ENCODE results near the gene FREY1. TPM values are rescaled to one million over a fixed set of nuclear protein-coding genes. Genes with fewer than 3 reads are reported as not detected.

FREY1 gene
- total and polyA plus RNA-seq, 2 donors (not counting 1 experiment from before 2014, with no cell fraction given), result 0.82 to 6.6 TPM

- TF ChIP-seq CTCF (IDR thresholded peaks at IDR 0.05) (no peak), EZH2 (IDR thresholded peaks at IDR 0.05; ENCODE audit: borderline replicate concordance, insufficient read depth, low read depth, low read length, poor library complexity, severe bottlenecking) (no peak)
- Histone ChIP-seq H3K4me3 (ENCODE audit: control extremely low read depth in 1 of 5, extremely low read depth in 1 of 5, insufficient read depth in 1 of 5, low read depth in 2 of 5, low read length in 4 of 5) (no peak overlapping the region), H3K9me3 (ENCODE audit: control extremely low read depth in 1 of 3, control insufficient read depth in 2 of 3, insufficient read depth in 1 of 3, low read length in 2 of 3) (no peaks in the 10 kb centered on the region), H2AFZ (ENCODE audit: insufficient read depth, low read depth, low read length, poor library complexity, severe bottlenecking) (no peak overlapping the region), H3K4me2 (replicated peaks; ENCODE audit: low read depth, low read length, poor library complexity, severe bottlenecking) (no peak overlapping the region), H4K20me1 (ENCODE audit: control insufficient read depth, insufficient read depth, low read length, poor library complexity, severe bottlenecking) (peaks cover 21% of the 10 kb centered on the region), H3K79me2 (ENCODE audit: control insufficient read depth, insufficient read depth, low read length) (no peaks in the 10 kb centered on the region), H3K4me1 (ENCODE audit: control insufficient read depth in 2 of 2, insufficient read depth in 2 of 2, low read length in 2 of 2) (peaks cover 11 to 12% of the 10 kb centered on the region in 2 donors), H3K36me3 (replicated peaks in 1 of 2; ENCODE audit: control extremely low read depth in 1 of 2, control insufficient read depth in 1 of 2, extremely low read depth in 1 of 2, insufficient read depth in 2 of 2, low read length in 1 of 2) (peaks cover 0 to 2% of the 10 kb centered on the region in 2 experiments), H3K27ac (ENCODE audit: low read length in 2 of 2) (no peak overlapping the region), H3K27me3 (replicated peaks in 1 of 4; ENCODE audit: control extremely low read depth in 1 of 4, control insufficient read depth in 3 of 4, insufficient read depth in 4 of 4, low read length in 3 of 4) (peaks cover 0 to 13% (median 0%) of the 10 kb centered on the region in 4 experiments), H3K9ac (ENCODE audit: low read length) (no peak overlapping the region)
- 88% methylated on average over 2 of the region's 4 CpGs for WGBS (ENCODE audit: insufficient coverage)
- ATAC-seq (ENCODE audit: low read depth) (no peak), DNase-seq (no peak)
- H3K4me1 Mint-ChIP-seq, result peaks cover 12% of the 10 kb centered on the region
- no peaks in the 10 kb centered on the region for H3K27me3 Mint-ChIP-seq
- H3K27ac Mint-ChIP-seq, result no peak overlapping the region
- ChIA-PET POLR2A (no interaction called here), CTCF (no interaction called here)
- intact Hi-C loops (cut with micrococcal nuclease), result no loop called here
- H3K9me3 Mint-ChIP-seq (ENCODE audit: insufficient read depth), result no peaks in the 10 kb centered on the region
- peak overlapping the region; percentile 52 for H3K4me3 Mint-ChIP-seq
These were observed 20.1 kb downstream of the FREY1 start for GRCh38 chr11:45886816-45887520.

Data from B cell (primary cell).